ENCODE data around the gene CADM1.
"Not testable (repeated sequence)": the region's sequence is repeated elsewhere in the genome, so short reads cannot be mapped to it uniquely, and the experiment has no call there.

The CADM1 gene

DNA sequence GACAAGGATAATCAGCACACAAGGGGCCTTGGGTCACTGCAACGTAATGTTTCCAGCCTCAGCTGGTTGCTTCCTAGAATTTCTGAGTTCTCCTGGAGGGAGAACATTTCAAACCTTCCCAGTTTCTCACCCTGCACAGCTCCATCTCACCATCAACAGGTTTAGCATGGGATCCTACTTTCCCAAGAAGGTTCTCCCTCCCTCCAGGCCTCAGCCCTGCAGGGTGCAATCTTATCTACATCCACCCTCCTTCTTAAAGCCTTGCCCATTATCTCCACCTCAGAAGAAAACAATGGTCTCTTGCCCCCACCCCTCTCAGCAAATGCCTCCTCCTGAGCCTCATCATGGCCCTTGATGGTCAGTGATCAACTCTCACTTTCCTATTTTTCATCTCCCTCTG lies 23.6 kb downstream of the CADM1 start:
- DNase-seq, result no peak

DNA sequence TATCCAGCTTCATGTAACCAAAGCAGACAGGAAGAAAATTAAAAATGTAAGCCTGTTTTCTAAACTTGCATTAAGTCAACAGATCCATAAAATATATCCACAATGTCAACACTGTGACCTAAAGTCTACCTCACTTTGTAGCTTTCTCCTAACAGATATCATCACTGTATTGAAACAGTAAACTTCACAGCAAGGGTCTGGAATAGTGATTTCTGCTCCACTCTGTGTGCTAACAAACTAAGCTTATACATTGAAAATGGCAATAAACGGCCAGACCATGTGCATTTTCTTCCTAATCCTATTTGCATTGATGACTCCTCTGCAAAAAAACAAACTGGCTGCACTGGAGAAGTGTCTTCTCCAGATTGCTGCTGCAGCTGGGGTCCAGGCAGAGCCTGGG lies 26.8 kb downstream of the CADM1 start:
- no peak for TF ChIP-seq POLR2A (IDR thresholded peaks at IDR 0.05; ENCODE audit: low read length)
- TF ChIP-seq GATA1 (IDR thresholded peaks at IDR 0.05; ENCODE audit: low read depth, low read length), result no peak
- DNase-seq, result no peak

More for the DNA sequence above, 23.6 kb downstream of the CADM1 start:
- TF ChIP-seq POLR2A (IDR thresholded peaks at IDR 0.05; ENCODE audit: low read length) (no peak), GATA1 (IDR thresholded peaks at IDR 0.05; ENCODE audit: low read depth, low read length) (no peak)

DNA sequence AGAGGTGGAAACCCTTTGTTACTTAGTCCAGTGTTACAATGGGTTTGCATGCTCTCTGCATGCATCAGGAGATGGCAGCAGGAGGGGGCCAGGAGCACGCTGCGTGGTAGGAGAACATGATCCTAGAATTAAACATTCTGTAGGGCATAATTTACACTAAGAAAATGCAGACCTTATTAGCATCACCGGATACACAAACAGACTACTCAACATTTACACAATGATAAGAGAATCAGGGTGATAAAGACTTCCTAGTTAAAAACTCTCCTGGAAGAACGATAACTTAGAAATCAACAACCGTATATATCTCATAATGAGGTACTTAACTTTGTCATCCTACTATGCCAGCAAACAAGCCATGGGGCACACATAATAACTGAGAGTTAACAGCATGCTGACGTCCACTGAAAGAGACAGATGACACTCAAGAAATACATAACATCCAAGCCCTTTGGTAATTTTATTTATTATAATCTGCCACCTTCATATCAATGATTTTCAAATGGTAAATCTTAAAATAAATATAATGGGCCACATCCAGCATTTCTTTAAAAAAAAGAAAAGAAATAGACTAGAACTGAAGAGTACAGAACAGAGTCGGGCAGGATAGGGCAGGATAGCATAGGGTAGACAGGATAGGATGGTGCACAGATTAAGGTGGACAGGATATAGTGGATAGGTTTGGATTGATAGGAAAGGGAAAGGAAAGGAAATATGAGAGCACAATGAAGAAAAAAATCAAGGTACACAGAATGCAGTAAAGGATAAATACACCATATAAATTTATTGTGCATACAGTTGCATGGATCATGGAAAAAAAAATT lies 27.5 kb downstream of the CADM1 start:
- no peak for DNase-seq
- TF ChIP-seq POLR2A (IDR thresholded peaks at IDR 0.05; ENCODE audit: low read length) (no peak), GATA1 (IDR thresholded peaks at IDR 0.05; ENCODE audit: low read depth, low read length) (no peak)

DNA sequence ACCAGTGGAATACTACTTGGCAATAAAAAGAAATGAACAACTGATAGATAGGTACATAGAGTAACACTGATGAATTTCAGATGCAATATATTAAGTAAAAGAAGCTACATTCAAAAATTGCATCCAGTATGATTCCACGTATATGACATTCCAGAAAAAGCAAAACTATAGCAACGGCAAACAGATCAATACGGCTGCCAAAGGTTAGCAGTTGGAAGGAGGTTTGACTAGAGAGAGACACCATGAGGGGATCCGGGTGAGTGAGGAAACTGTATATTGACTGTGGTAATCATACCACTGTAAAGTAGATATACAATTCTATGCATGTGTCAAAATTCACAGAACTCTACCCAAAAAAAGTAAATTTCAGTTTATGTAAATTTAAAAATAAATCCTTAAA lies 28.7 kb downstream of the CADM1 start:
- TF ChIP-seq GATA1 (IDR thresholded peaks at IDR 0.05; ENCODE audit: low read depth, low read length), result no peak
- TF ChIP-seq POLR2A (IDR thresholded peaks at IDR 0.05; ENCODE audit: low read length), result no peak

DNA sequence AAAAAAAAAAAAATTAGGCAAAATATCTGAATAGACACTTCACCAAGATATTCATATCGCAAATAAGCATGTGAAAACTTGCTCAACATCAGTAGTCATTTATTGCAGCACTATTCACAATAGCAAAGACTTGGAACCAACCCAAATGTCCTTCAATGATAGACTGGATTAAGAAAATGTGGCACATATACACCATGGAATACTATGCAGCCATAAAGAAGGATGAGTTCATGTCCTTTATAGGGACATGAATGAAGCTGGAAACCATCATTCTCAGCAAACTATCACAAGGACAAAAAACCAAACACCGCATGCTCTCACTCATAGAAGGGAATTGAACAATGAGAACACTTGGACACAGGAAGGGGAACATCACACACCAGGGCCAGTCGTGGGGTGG lies 29.9 kb downstream of the CADM1 start:
- not testable (repeated sequence) for DNase-seq

More for the DNA sequence above, 28.7 kb downstream of the CADM1 start:
- DNase-seq, result no peak

DNA sequence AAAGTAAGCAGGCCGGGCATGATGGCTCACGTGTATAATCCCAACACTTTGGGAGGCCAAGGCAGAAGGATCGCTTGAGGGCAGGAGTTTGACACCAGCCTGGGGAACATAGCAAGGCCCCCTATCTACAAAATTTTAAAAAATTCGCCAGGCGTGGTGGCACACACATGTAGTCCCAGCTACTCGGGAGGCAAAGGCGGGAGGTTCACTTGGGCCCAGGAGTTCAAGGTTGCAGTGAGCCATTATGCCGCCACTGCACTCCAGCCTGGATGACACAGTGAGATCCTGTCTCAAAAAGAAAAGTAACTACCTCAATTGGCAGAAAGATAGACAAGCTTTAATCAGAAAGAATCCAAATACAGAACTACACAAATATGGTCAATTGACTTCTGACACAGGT lies 31.0 kb downstream of the CADM1 start:
- TF ChIP-seq POLR2A (IDR thresholded peaks at IDR 0.05; ENCODE audit: low read length), result no peak
- TF ChIP-seq GATA1 (IDR thresholded peaks at IDR 0.05; ENCODE audit: low read depth, low read length), result no peak

DNA sequence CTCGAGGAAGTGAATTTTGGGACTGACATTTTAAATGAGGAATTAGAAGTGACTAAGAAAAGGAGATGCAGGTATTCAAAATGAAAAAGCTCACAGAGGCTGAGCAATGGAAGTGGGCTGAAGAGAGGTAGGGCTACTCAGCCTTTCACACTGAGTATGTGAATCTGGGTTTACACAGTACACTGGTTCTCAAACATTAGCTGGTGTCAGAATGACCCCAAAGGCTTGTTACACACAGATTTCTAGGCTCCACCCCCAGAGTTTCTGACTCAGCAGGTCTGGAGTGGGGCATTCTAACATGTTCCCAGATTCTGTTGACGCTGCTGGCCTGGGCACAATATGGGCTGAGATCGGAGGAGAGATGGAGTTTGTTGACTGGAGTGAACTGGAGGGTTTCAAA lies 32.8 kb downstream of the CADM1 start:
- TF ChIP-seq POLR2A (IDR thresholded peaks at IDR 0.05; ENCODE audit: low read length) (no peak), GATA1 (IDR thresholded peaks at IDR 0.05; ENCODE audit: low read depth, low read length) (no peak)
- no peak for DNase-seq

More for the DNA sequence above, 31.0 kb downstream of the CADM1 start:
- no peak for DNase-seq

DNA sequence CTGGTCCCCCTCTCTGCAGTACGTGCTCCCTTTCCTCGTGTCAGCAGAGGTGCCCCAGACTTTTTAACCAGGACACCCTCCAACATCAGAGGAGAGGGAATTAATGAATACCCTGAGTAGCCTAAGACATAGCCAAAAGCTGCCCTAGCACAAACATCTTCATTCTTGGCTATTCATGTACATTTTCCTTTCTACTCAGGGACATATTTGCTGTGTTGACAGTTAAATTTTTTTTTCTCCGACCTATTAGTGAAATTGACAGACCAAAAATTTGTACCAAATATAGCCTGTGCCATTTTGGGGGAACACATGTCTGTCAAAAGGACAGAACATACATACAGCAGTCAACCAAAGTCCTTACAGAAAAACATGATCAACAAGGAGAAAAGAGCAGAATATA lies 33.3 kb downstream of the CADM1 start:
- no peak for TF ChIP-seq POLR2A (IDR thresholded peaks at IDR 0.05; ENCODE audit: low read length)
- TF ChIP-seq GATA1 (IDR thresholded peaks at IDR 0.05; ENCODE audit: low read depth, low read length), result no peak
- no peak for DNase-seq

DNA sequence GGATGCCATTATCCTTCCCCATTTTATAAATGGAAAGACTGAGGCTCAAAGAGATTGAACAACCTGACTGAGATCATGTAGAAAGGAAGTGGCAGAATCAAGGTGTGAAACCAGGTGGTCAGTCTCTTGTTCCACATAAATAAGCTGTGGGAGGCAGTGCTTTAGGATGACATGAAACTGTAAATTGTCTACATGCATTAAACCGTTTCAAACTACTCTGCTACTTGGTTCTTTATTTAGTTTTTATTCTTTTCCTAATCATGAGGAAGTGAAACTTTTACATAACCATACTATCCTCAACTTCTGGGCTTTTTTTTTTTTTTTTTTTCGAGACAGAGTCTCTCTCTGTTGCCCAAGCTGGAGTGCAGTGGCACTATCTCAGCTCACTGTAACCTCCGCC lies 34.9 kb downstream of the CADM1 start:
- TF ChIP-seq GATA1 (IDR thresholded peaks at IDR 0.05; ENCODE audit: low read depth, low read length), result no peak
- TF ChIP-seq POLR2A (IDR thresholded peaks at IDR 0.05; ENCODE audit: low read length), result no peak
- DNase-seq, result no peak

DNA sequence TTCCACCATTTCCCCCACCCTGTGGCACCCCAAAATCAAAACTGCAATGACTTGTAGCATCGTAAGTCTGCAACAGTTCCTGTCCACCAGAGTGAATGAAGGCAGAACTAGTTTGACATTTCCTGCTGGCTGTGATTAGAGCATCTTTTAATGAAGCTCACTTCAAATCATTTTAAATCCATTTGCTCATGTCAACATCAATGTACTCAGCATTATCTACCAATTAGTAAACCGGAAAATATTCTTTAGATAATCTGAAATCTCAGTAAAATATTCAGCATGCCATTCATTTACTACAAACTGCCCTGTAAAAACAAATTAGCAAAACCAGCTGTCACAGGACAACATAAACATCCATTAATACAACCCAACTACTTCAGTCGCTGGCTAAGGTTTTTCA lies 38.1 kb downstream of the CADM1 start:
- no peak for DNase-seq
- TF ChIP-seq GATA1 (IDR thresholded peaks at IDR 0.05; ENCODE audit: low read depth, low read length) (no peak), POLR2A (IDR thresholded peaks at IDR 0.05; ENCODE audit: low read length) (no peak)

DNA sequence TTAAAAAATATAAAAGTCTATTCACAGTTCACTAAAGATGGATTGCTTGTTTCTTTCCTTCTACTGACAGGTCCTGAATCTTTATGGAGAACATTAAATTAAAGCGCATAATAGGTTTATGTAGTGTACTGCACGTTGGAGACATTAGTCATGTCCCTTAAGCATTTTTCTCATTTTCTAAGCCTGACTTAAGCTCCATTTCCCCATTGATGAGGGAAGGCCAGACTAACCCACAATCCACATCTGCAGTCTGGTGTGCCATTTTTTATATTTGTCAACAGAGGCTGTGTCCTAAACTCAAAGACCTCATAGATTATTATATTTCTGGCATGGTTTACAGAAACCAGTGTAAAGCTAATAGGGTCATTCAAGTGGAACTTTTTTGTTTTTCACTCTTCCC lies 39.9 kb downstream of the CADM1 start:
- no peak for DNase-seq
- TF ChIP-seq POLR2A (IDR thresholded peaks at IDR 0.05; ENCODE audit: low read length) (no peak), GATA1 (IDR thresholded peaks at IDR 0.05; ENCODE audit: low read depth, low read length) (no peak)

DNA sequence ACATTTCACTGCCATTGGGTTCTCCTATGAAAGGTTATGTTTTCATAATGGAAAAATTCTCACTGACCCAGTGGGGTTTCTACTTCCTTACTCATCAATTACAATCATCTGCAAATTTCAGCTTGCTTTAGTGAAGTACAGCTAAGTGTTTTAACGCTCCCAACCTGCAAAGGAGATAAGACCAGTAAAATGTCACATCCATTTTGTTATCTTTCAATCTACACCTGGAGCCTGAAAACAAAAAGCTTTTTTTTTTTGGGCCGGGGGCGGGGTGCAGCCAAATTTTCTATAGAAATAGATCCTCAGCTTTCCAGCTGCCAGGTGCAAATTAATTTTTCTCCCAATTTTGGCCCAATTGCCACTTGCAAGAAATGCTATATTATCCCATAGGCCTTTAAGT lies 40.6 kb downstream of the CADM1 start:
- no peak for TF ChIP-seq POLR2A (IDR thresholded peaks at IDR 0.05; ENCODE audit: low read length)
- no peak for DNase-seq

DNA sequence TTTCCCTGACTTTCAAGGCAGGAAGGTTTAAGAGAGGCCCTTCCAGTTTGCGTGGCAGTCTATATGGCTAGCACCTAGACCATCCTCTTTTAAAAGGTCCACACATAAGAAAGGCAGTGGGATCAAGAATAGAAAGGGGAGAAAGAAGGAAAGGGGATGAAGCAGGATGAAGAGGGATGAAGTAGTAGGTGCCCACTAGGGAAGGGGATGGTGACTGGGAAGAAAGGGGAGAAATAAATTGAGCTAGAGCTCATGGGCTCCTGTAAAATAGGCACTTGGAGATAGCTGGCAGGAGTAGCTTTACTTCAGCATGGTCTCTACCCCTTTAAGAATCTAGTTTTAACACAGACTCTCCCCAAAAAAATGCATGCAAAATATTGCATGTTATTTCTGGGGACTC lies 41.5 kb downstream of the CADM1 start:
- TF ChIP-seq POLR2A (IDR thresholded peaks at IDR 0.05; ENCODE audit: low read length) (no peak), GATA1 (IDR thresholded peaks at IDR 0.05; ENCODE audit: low read depth, low read length) (no peak)

DNA sequence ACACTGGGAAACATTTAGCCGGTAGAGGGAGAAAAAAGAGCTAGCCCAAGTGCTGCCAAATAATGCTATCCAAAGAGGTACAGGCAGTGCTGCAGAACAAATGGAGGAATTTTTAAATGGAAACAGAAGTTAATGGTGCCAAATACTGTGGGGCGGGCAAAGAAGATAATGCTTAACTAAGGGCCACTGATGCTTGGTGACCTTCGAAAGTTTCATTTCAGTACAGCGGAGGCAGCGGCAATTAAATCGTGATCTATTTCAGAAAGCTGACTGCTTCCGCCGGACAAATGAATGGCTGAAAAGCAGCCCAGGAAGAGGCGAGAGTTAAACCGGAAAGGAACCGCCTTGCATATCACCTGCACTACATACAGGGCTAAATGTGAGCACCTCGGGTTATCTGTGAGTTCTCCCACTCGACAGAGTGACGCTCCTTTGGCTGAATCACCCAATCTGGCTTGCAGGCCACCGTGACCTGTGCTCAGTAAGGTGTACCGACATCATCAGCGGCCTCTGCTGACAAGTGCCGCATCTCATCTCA lies 42.1 kb downstream of the CADM1 start:
- no peak for DNase-seq
- TF ChIP-seq POLR2A (IDR thresholded peaks at IDR 0.05; ENCODE audit: low read length), result no peak
- TF ChIP-seq GATA1 (IDR thresholded peaks at IDR 0.05; ENCODE audit: low read depth, low read length), result no peak

More for the DNA sequence above, 41.5 kb downstream of the CADM1 start:
- no peak for DNase-seq

DNA sequence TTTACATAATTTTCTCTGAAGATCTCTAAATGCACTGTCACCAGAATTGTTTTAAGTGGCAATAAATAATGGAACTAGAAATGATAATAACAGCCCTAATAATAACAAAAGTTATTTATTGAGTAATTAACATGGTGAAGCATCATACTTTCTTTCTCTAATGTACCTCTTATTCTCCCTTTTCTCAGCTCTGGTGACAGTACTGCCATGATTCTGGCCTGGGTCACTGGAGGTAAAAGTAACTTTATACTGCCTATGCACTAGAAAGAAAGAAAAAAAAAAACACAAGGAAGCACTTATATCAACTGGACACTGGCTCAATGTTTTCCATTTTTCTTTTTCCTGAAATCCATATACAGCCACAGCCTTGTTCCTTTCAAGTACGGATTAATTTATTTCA lies 43.7 kb downstream of the CADM1 start:
- no peak for DNase-seq
- TF ChIP-seq POLR2A (IDR thresholded peaks at IDR 0.05; ENCODE audit: low read length) (no peak), GATA1 (IDR thresholded peaks at IDR 0.05; ENCODE audit: low read depth, low read length) (no peak)
